PC-3 (cell line): ENCODE measurements around the gene KIT. TPM values are rescaled to one million over a fixed set of nuclear protein-coding genes. Genes with fewer than 3 reads are reported as not detected.

ENCODE experiments used
- ATAC-seq: fragments of 200-7000 bp; cut with Tn5 transposase; 2 replicates; pipeline ENCODE4 v1.9.1; 2020; ENCODE audit warnings: mild to moderate bottlenecking, moderate library complexity
- BruUV-seq: library from RNA; stranded (reverse); fragments of 400-500 nt; replicated peaks from 2 replicates; lab custom pipeline; 2021; lab: Mats Ljungman, UMichigan
- CTCF ChIA-PET: fragments of 300-600 bp; sonication (Branson Sonifier 250); formaldehyde crosslinking; loops from one replicate; lab custom pipeline; 2022; ENCODE audit warnings: antibody characterized with exemption; lab: Charles Lee
- POLR2A ChIA-PET: fragments of 300-600 bp; sonication (Branson Sonifier 250); formaldehyde crosslinking; loops from one replicate; lab custom pipeline; 2022; ENCODE audit warnings: antibody characterized with exemption; ENCODE audit not compliant: unreplicated experiment; lab: Charles Lee
- DNase-seq: peaks from one replicate; pipeline ENCODE4 v3.0.0-alpha.2; 2015
- H2AFZ ChIP-seq: fragments of 300-600 bp; sonication (generic); 2 replicates; pipeline ENCODE4 v1.6.0; 2016; ENCODE audit warnings: antibody characterized with exemption, low read length
- H3F3A ChIP-seq: fragments of 300-600 bp; sonication (generic); one replicate; pipeline ENCODE4 v1.6.0; 2017; ENCODE audit warnings: antibody characterized with exemption, low read length, control low read depth, mild to moderate bottlenecking; ENCODE audit not compliant: unreplicated experiment
- H3K27ac ChIP-seq: fragments of 300-600 bp; sonication (generic); 2 replicates; pipeline ENCODE4 v1.5.1; 2016; ENCODE audit warnings: mild to moderate bottlenecking, low read length
- H3K27me3 ChIP-seq: fragments of 300-600 bp; sonication (generic); 2 replicates; pipeline ENCODE4 v1.6.1; 2016; ENCODE audit warnings: low read length, mixed read lengths
- H3K36me3 ChIP-seq: fragments of 300-600 bp; sonication (generic); 2 replicates; pipeline ENCODE4 v1.6.1; 2016; ENCODE audit warnings: low read depth, mixed run types, low read length, mixed read lengths
- H3K4me1 ChIP-seq: fragments of 300-600 bp; sonication (generic); 2 replicates; pipeline ENCODE4 v1.5.1; 2016; ENCODE audit warnings: low read length; ENCODE audit not compliant: insufficient read depth
- H3K4me2 ChIP-seq: fragments of 300-600 bp; sonication (generic); 2 replicates; pipeline ENCODE4 v1.6.0; 2016; ENCODE audit warnings: low read length
- H3K4me3 ChIP-seq: fragments of 300-600 bp; sonication (generic); 2 replicates; pipeline ENCODE4 v1.5.1; 2016; ENCODE audit warnings: mild to moderate bottlenecking, low read length, mixed read lengths
- H3K79me2 ChIP-seq: fragments of 300-600 bp; sonication (generic); 2 replicates; pipeline ENCODE4 v1.6.1; 2017; ENCODE audit warnings: low read length, mixed read lengths
- H3K9ac ChIP-seq: fragments of 300-600 bp; sonication (generic); 2 replicates; pipeline ENCODE4 v1.6.0; 2016; ENCODE audit warnings: mild to moderate bottlenecking, low read length
- H3K9me2 ChIP-seq: fragments of 300-600 bp; sonication (generic); replicated peaks from 2 replicates; pipeline ENCODE4 v1.6.1; 2016; ENCODE audit warnings: mixed run types, low read length, mixed read lengths
- H3K9me3 ChIP-seq: fragments of 300-600 bp; sonication (generic); 2 replicates; pipeline ENCODE4 v1.6.1; 2016; ENCODE audit warnings: low read length, mixed read lengths
- H4K20me1 ChIP-seq: fragments of 300-600 bp; sonication (generic); 2 replicates; pipeline ENCODE4 v1.6.1; 2016; ENCODE audit warnings: low read length, mixed read lengths
- CTCF ChIP-seq: fragments of 300-600 bp; sonication (generic); conservative IDR thresholded peaks from 2 replicates; pipeline ENCODE4 v1.5.1; 2017; ENCODE audit warnings: antibody characterized with exemption, low read depth, mild to moderate bottlenecking, low read length
- EZH2 ChIP-seq: fragments of 300-600 bp; sonication (generic); IDR thresholded peaks from one replicate; pipeline ENCODE4 v1.6.1; 2017; ENCODE audit warnings: antibody characterized with exemption, mild to moderate bottlenecking, low read length; ENCODE audit not compliant: unreplicated experiment
- EZH2phosphoT487 ChIP-seq: fragments of 300-600 bp; sonication (generic); IDR thresholded peaks from 2 replicates; pipeline ENCODE4 v1.6.1; 2018; ENCODE audit warnings: mild to moderate bottlenecking, antibody characterized with exemption, low read length, borderline replicate concordance
- intact Hi-C: fragments of 100-400 bp; cut with micrococcal nuclease; formaldehyde crosslinking; loops from 2 replicates; pipeline ENCODE4 v1.9.0; 2023
- total RNA-seq: library from RNA; depleted of rRNA; stranded (reverse); fragments of >200 nt; gene quantifications from 2 replicates; pipeline ENCODE4 v1.2.3, GENCODE V29; 2014

Gene KIT
- total RNA-seq, 1 experiment from 2014 or later, result not detected

GRCh38 chr4:54675721-54676461 lies 18.1 kb downstream of the KIT start:
- ATAC-seq (no peak), DNase-seq (no peak)
- Histone ChIP-seq H3K4me1 (no peaks in the 10 kb centered on the region), H3K4me3 (no peak overlapping the region), H3K27me3 (peaks cover 76% of the 10 kb centered on the region), H3F3A (no peaks in the 10 kb centered on the region), H3K9me3 (no peaks in the 10 kb centered on the region), H3K4me2 (no peak overlapping the region), H3K79me2 (no peaks in the 10 kb centered on the region), H3K27ac (no peak overlapping the region), H3K9ac (no peak overlapping the region), H2AFZ (no peak overlapping the region), H3K36me3 (no peaks in the 10 kb centered on the region), H4K20me1 (no peaks in the 10 kb centered on the region), H3K9me2 (no peaks in the 10 kb centered on the region)
- TF ChIP-seq CTCF, result no peak
- TF ChIP-seq EZH2, result no peak
- TF ChIP-seq EZH2phosphoT487, result no peak
- ChIA-PET POLR2A (no interaction called here), CTCF (no interaction called here)
- BruUV-seq, result no TSS peak
- intact Hi-C loops, result no loop called here

- no peaks in the 10 kb centered on the region for H3K36me3 ChIP-seq
- no peaks in the 10 kb centered on the region for H3K79me2 ChIP-seq
- POLR2A ChIA-PET, result no interaction called here
- CTCF ChIA-PET, result no interaction called here
- H3K4me1 ChIP-seq, result no peaks in the 10 kb centered on the region
- no peaks in the 10 kb centered on the region for H4K20me1 ChIP-seq
- H3K4me3 ChIP-seq, result no peak overlapping the region
- H3K9me2 ChIP-seq, result no peaks in the 10 kb centered on the region
- intact Hi-C loops, result no loop called here
- H3F3A ChIP-seq, result no peaks in the 10 kb centered on the region
- H3K27me3 ChIP-seq, result peaks cover 75% of the 10 kb centered on the region
- no peak overlapping the region for H3K9ac ChIP-seq
- DNase-seq (no peak), ATAC-seq (no peak)
- no peak overlapping the region for H3K27ac ChIP-seq
- H2AFZ ChIP-seq, result no peak overlapping the region
- TF ChIP-seq EZH2phosphoT487, result no peak
- no peak for TF ChIP-seq CTCF
- TF ChIP-seq EZH2, result no peak
- no peak overlapping the region for H3K4me2 ChIP-seq
- no TSS peak for BruUV-seq
- no peaks in the 10 kb centered on the region for H3K9me3 ChIP-seq
Measured at GRCh38 chr4:54676658-54677057, 18.9 kb downstream of the KIT start.

GRCh38 chr4:54677416-54677815 lies 19.7 kb downstream of the KIT start:
- POLR2A ChIA-PET, result no interaction called here
- no peaks in the 10 kb centered on the region for H3K9me2 ChIP-seq
- H2AFZ ChIP-seq, result no peak overlapping the region
- intact Hi-C loops, result no loop called here
- CTCF ChIA-PET, result no interaction called here
- no peaks in the 10 kb centered on the region for H3F3A ChIP-seq
- H3K4me1 ChIP-seq, result no peaks in the 10 kb centered on the region
- no peak overlapping the region for H3K9ac ChIP-seq
- H3K27me3 ChIP-seq, result peaks cover 68% of the 10 kb centered on the region
- no peak overlapping the region for H3K4me3 ChIP-seq
- no peak for DNase-seq
- H3K27ac ChIP-seq, result no peak overlapping the region
- H3K36me3 ChIP-seq, result no peaks in the 10 kb centered on the region
- no peaks in the 10 kb centered on the region for H3K79me2 ChIP-seq
- H4K20me1 ChIP-seq, result no peaks in the 10 kb centered on the region
- BruUV-seq, result no TSS peak
- no peaks in the 10 kb centered on the region for H3K9me3 ChIP-seq
- TF ChIP-seq EZH2, result no peak
- no peak for TF ChIP-seq CTCF
- ATAC-seq, result no peak
- H3K4me2 ChIP-seq, result no peak overlapping the region
